Epithelial cell of esophagus (primary cell): ENCODE measurements around the gene CPS1.

Experiments used
- DNase-seq: peaks from one replicate; pipeline ENCODE4 v3.0.0; 2010; ENCODE audit warnings: low read depth
- H3K4me3 ChIP-seq: 2 replicates; pipeline ENCODE4 v1.5.1; 2011; ENCODE audit warnings: mild to moderate bottlenecking, low read length, control low read depth
- CTCF ChIP-seq: IDR thresholded peaks from 2 replicates; pipeline ENCODE4 v1.5.1; 2011; ENCODE audit warnings: low read depth, mild to moderate bottlenecking, low read length, control low read depth, inconsistent platforms; ENCODE audit not compliant: insufficient read depth; ENCODE audit errors: missing control alignments

CPS1 gene

GRCh38 chr2:210611466-210611865 is 55.1 kb downstream of the CPS1 start:
- no peak for TF ChIP-seq CTCF
- DNase-seq: no peak
- H3K4me3 ChIP-seq: no peak overlapping the region

- TF ChIP-seq CTCF: no peak
- no peak for DNase-seq
- no peak overlapping the region for H3K4me3 ChIP-seq
Observed at GRCh38 chr2:210616074-210616473, 59.7 kb downstream of the CPS1 start.

- TF ChIP-seq CTCF: no peak
- DNase-seq: no peak
- H3K4me3 ChIP-seq: no peak overlapping the region
Observed at GRCh38 chr2:210617318-210617717, 60.9 kb downstream of the CPS1 start.

- TF ChIP-seq CTCF: peak; percentile 77
- no peak overlapping the region for H3K4me3 ChIP-seq
- DNase-seq: peak; percentile 59
Observed at GRCh38 chr2:210617732-210618330, 61.4 kb downstream of the CPS1 start.

GRCh38 chr2:210620456-210620855 is 64.1 kb downstream of the CPS1 start:
- DNase-seq: no peak
- TF ChIP-seq CTCF: no peak
- H3K4me3 ChIP-seq: no peak overlapping the region

- TF ChIP-seq CTCF: no peak
- no peak overlapping the region for H3K4me3 ChIP-seq
- no peak for DNase-seq
Observed at GRCh38 chr2:210623506-210623905, 67.1 kb downstream of the CPS1 start.

GRCh38 chr2:210626849-210627248 is 70.5 kb downstream of the CPS1 start:
- peak; percentile 52 for DNase-seq
- no peak overlapping the region for H3K4me3 ChIP-seq
- no peak for TF ChIP-seq CTCF
